HFFc6 (cell line): ENCODE measurements around the gene FAM168B. TPM values are rescaled to one million over a fixed set of nuclear protein-coding genes. Genes with fewer than 3 reads are reported as not detected.

Experiments used
- DNase-seq: peaks from one replicate; pipeline ENCODE4 v3.0.0-alpha.2; 2018
- H3K27ac Mint-ChIP-seq: 2 replicates; pipeline ENCODE4 v1.8.0; 2020; ENCODE audit warnings: mild to moderate bottlenecking, mixed read lengths
- H3K27me3 Mint-ChIP-seq: 2 replicates; pipeline ENCODE4 v1.8.0; 2021; ENCODE audit warnings: mild to moderate bottlenecking, moderate library complexity, mixed read lengths; ENCODE audit not compliant: insufficient read depth
- H3K36me3 Mint-ChIP-seq: 2 replicates; pipeline ENCODE4 v1.8.0; 2021; ENCODE audit warnings: low read depth, mixed read lengths
- H3K4me1 Mint-ChIP-seq: 2 replicates; pipeline ENCODE4 v1.8.0; 2020; ENCODE audit warnings: low read depth, mixed read lengths
- H3K4me3 Mint-ChIP-seq: 2 replicates; pipeline ENCODE4 v1.8.0; 2020; ENCODE audit warnings: mild to moderate bottlenecking, moderate library complexity, mixed read lengths
- H3K9me3 Mint-ChIP-seq: 2 replicates; pipeline ENCODE4 v1.8.0; 2020; ENCODE audit warnings: mild to moderate bottlenecking, mixed read lengths
- CTCF ChIP-seq: fragments of 200-600 bp; sonication (generic); IDR thresholded peaks from 2 replicates; pipeline ENCODE4 v1.5.0; 2021; ENCODE audit warnings: antibody characterized with exemption, mild to moderate bottlenecking
- total RNA-seq, 6 experiments: library from RNA; stranded (reverse); fragmentation: NEBNext Ultra II Directional; extraction: Animal tissue kit (Norgen Biotek cat#: 25700); gene quantifications; 2 replicates in 1 of 6; 3 replicates in 5 of 6; pipeline ENCODE4 v1.2.3, GENCODE V29; 2021

Gene FAM168B
- total RNA-seq, 6 experiments from 2014 or later: 87.2 to 103 (median 95.3) TPM

GRCh38 chr2:131112529-131112928 is 19.3 kb upstream of the FAM168B start:
- no peak for TF ChIP-seq CTCF
- Mint-ChIP-seq H3K27ac (no peak overlapping the region), H3K4me1 (peaks cover 57% of the 10 kb centered on the region), H3K27me3 (no peaks in the 10 kb centered on the region; the same call in 1 of the 2 replicates), H3K36me3 (peaks cover 51% of the 10 kb centered on the region), H3K9me3 (no peaks in the 10 kb centered on the region), H3K4me3 (no peak overlapping the region)
- no peak for DNase-seq

- peaks cover 14% of the 10 kb centered on the region for H3K36me3 Mint-ChIP-seq
- DNase-seq: peak; percentile 73
- H3K9me3 Mint-ChIP-seq: no peaks in the 10 kb centered on the region
- peaks cover 33% of the 10 kb centered on the region for H3K4me1 Mint-ChIP-seq
- no peak for TF ChIP-seq CTCF
- peak overlapping the region; percentile 95 for H3K4me3 Mint-ChIP-seq
- peak overlapping the region; percentile 90 for H3K27ac Mint-ChIP-seq
- no peaks in the 10 kb centered on the region; the same call in 1 of the 2 replicates for H3K27me3 Mint-ChIP-seq
These were observed 12.9 kb upstream of the FAM168B start for GRCh38 chr2:131105950-131106801.

GRCh38 chr2:131105156-131105949 is 12.1 kb upstream of the FAM168B start, which contains the start of gene PLEKHB2:
PLEKHB2 (plus strand) TSS chr2:131105336; CDS start chr2:131120942, 15,606 bp downstream.
- Mint-ChIP-seq H3K27ac (peak within 1 kb of the TSS; percentile 90), H3K9me3 (no peaks in the 10 kb centered on the region), H3K27me3 (no peaks in the 10 kb centered on the region; the same call in 1 of the 2 replicates), H3K4me1 (peaks cover 28% of the 10 kb centered on the region), H3K4me3 (peak within 1 kb of the TSS; percentile 95), H3K36me3 (peaks cover 10% of the 10 kb centered on the region)
- peak; percentile 58; the same call in 1 of the 2 replicates for TF ChIP-seq CTCF
- peak; percentile 81 for DNase-seq

GRCh38 chr2:131104487-131105155 is 11.4 kb upstream of the FAM168B start:
- peak; percentile 68 for DNase-seq
- Mint-ChIP-seq H3K36me3 (peaks cover 5% of the 10 kb centered on the region; the same call in 1 of the 2 replicates), H3K4me1 (peaks cover 25% of the 10 kb centered on the region), H3K9me3 (no peaks in the 10 kb centered on the region), H3K27me3 (no peaks in the 10 kb centered on the region; the same call in 1 of the 2 replicates), H3K4me3 (peak overlapping the region; percentile 95), H3K27ac (peak overlapping the region; percentile 90)
- no peak for TF ChIP-seq CTCF

- Mint-ChIP-seq H3K4me3 (no peak overlapping the region), H3K4me1 (peaks cover 25% of the 10 kb centered on the region), H3K27ac (no peak overlapping the region), H3K27me3 (no peaks in the 10 kb centered on the region; the same call in 1 of the 2 replicates), H3K36me3 (peaks cover 5% of the 10 kb centered on the region; the same call in 1 of the 2 replicates), H3K9me3 (no peaks in the 10 kb centered on the region)
- no peak for TF ChIP-seq CTCF
- no peak for DNase-seq
These were observed 9.9 kb upstream of the FAM168B start for GRCh38 chr2:131103165-131103564.
